Glutamatergic neuron (in vitro differentiated cells): Measurements from ENCODE around the gene TMC8. TPM values are rescaled to one million over a fixed set of nuclear protein-coding genes. Genes with fewer than 3 reads are reported as not detected.

Source experiments
- DNase-seq: peaks from one replicate; pipeline ENCODE4 v3.0.0; 2022
- H3K27ac Mint-ChIP-seq: one replicate; pipeline ENCODE4 v1.8.0; 2020; ENCODE audit warnings: mild to moderate bottlenecking, mixed read lengths, inconsistent platforms; ENCODE audit not compliant: unreplicated experiment
- H3K27me3 Mint-ChIP-seq: one replicate; pipeline ENCODE4 v1.8.0; 2020; ENCODE audit warnings: mild to moderate bottlenecking, moderate library complexity, mixed read lengths, inconsistent platforms; ENCODE audit not compliant: unreplicated experiment
- H3K36me3 Mint-ChIP-seq: one replicate; pipeline ENCODE4 v1.8.0; 2020; ENCODE audit warnings: mild to moderate bottlenecking, mixed read lengths, inconsistent platforms; ENCODE audit not compliant: unreplicated experiment
- H3K4me1 Mint-ChIP-seq: one replicate; pipeline ENCODE4 v1.8.0; 2020; ENCODE audit warnings: mild to moderate bottlenecking, low read depth, mixed read lengths, inconsistent platforms; ENCODE audit not compliant: unreplicated experiment
- H3K4me3 Mint-ChIP-seq: one replicate; pipeline ENCODE4 v1.8.0; 2020; ENCODE audit warnings: mild to moderate bottlenecking, mixed read lengths, inconsistent platforms; ENCODE audit not compliant: unreplicated experiment
- H3K9me3 Mint-ChIP-seq: one replicate; pipeline ENCODE4 v1.8.0; 2020; ENCODE audit warnings: mild to moderate bottlenecking, moderate library complexity, mixed read lengths, inconsistent platforms; ENCODE audit not compliant: unreplicated experiment
- CTCF ChIP-seq: fragments of 200-600 bp; sonication (generic); IDR thresholded peaks from one replicate; pipeline ENCODE4 v1.5.0; 2021; ENCODE audit not compliant: partially characterized antibody, unreplicated experiment
- total RNA-seq: library from RNA; stranded (reverse); fragmentation: NEBNext Ultra II Directional; extraction: Animal tissue kit (Norgen Biotek cat#: 25700); gene quantifications from one replicate; pipeline ENCODE4 v1.2.1, GENCODE V29; 2021; ENCODE audit not compliant: unreplicated experiment

TMC8 gene
- total RNA-seq, 1 donor from 2014 or later: not detected

- H3K27me3 Mint-ChIP-seq: peaks cover 5% of the 10 kb centered on the region
- no peaks in the 10 kb centered on the region for H3K36me3 Mint-ChIP-seq
These were observed 9.4 kb upstream of the TMC8 start for GRCh38 chr17:78120971-78121800.

GRCh38 chr17:78121801-78122215 lies 8.8 kb upstream of the TMC8 start:
- Mint-ChIP-seq H3K4me3 (no peak overlapping the region), H3K36me3 (no peaks in the 10 kb centered on the region), H3K4me1 (no peaks in the 10 kb centered on the region), H3K27ac (no peak overlapping the region), H3K27me3 (peaks cover 6% of the 10 kb centered on the region), H3K9me3 (peaks cover 2% of the 10 kb centered on the region)
- no peak for DNase-seq
- no peak for TF ChIP-seq CTCF

More at GRCh38 chr17:78120971-78121800, 9.4 kb upstream of the TMC8 start:
- Mint-ChIP-seq H3K4me3 (no peak overlapping the region), H3K4me1 (no peaks in the 10 kb centered on the region), H3K9me3 (peaks cover 2% of the 10 kb centered on the region), H3K27ac (no peak overlapping the region)
- no peak for TF ChIP-seq CTCF
- no peak for DNase-seq

GRCh38 chr17:78122216-78122930 lies 8.2 kb upstream of the TMC8 start:
- TF ChIP-seq CTCF: no peak
- no peak for DNase-seq
- H3K36me3 Mint-ChIP-seq: no peaks in the 10 kb centered on the region
- no peaks in the 10 kb centered on the region for H3K4me1 Mint-ChIP-seq
- no peak overlapping the region for H3K27ac Mint-ChIP-seq
- peaks cover 2% of the 10 kb centered on the region for H3K9me3 Mint-ChIP-seq
- H3K27me3 Mint-ChIP-seq: peaks cover 6% of the 10 kb centered on the region
- no peak overlapping the region for H3K4me3 Mint-ChIP-seq

GRCh38 chr17:78122931-78123249 lies 7.7 kb upstream of the TMC8 start:
- Mint-ChIP-seq H3K36me3 (no peaks in the 10 kb centered on the region), H3K4me3 (no peak overlapping the region), H3K4me1 (no peaks in the 10 kb centered on the region), H3K27ac (no peak overlapping the region), H3K9me3 (peaks cover 2% of the 10 kb centered on the region), H3K27me3 (peaks cover 6% of the 10 kb centered on the region)
- DNase-seq: no peak
- no peak for TF ChIP-seq CTCF
